Endothelial cell of umbilical vein (primary cell): ENCODE data around the gene SYNJ1. TPM values are rescaled to one million over a fixed set of nuclear protein-coding genes. Genes with fewer than 3 reads are reported as not detected.

ENCODE experiments used
- BruUV-seq: library from RNA; stranded (reverse); fragments of 400-500 nt; replicated peaks from 2 replicates; lab custom pipeline; 2021; lab: Mats Ljungman, UMichigan
- CTCF ChIA-PET: fragments of 300-600, 350-600 bp; sonication (Branson Sonifier 250); formaldehyde crosslinking; loops from one replicate; lab custom pipeline; 2021; ENCODE audit warnings: antibody characterized with exemption, inconsistent platforms; lab: Charles Lee
- POLR2A ChIA-PET: fragments of 300-600, 350-600 bp; sonication (Branson Sonifier 250); formaldehyde crosslinking; loops from one replicate; lab custom pipeline; 2021; ENCODE audit warnings: antibody characterized with exemption, inconsistent platforms; lab: Charles Lee
- DNase-seq: peaks from one replicate; pipeline ENCODE4 v3.0.0-alpha.2; 2011; ENCODE audit warnings: low read depth, low spot score
- FAIRE-seq: peaks from 2 replicates; lab custom pipeline; 2011; peaks lifted over from hg19 to GRCh38; lab: Jason Lieb, UNC
- H2AFZ ChIP-seq: 2 replicates; pipeline ENCODE4 v1.6.0; 2012; ENCODE audit warnings: low read depth, low read length, control low read depth, inconsistent platforms
- H3K27ac ChIP-seq: 2 replicates; pipeline ENCODE4 v1.5.1; 2011; ENCODE audit warnings: low read depth, mild to moderate bottlenecking, control low read depth, low read length, moderate library complexity; ENCODE audit not compliant: insufficient read depth
- H3K27me3 ChIP-seq, 2 experiments: 2 replicates each; pipeline versions ENCODE4 v1.6.0 to v1.6.1; 2011; ENCODE audit warnings: low read length in 2 of 2, mixed read lengths in 1 of 2; ENCODE audit not compliant: control insufficient read depth in 2 of 2, insufficient read depth in 2 of 2
- H3K36me3 ChIP-seq, 2 experiments: 2 replicates in 1 of 2; 3 replicates in 1 of 2; pipeline ENCODE4 v1.5.1; 2011; ENCODE audit warnings: low read length in 2 of 2, mild to moderate bottlenecking in 1 of 2, moderate library complexity in 1 of 2; ENCODE audit not compliant: control insufficient read depth in 2 of 2, insufficient read depth in 2 of 2; ENCODE audit errors: extremely low read depth in 1 of 2
- H3K4me1 ChIP-seq: 3 replicates; pipeline ENCODE4 v1.5.1; 2011; ENCODE audit warnings: mild to moderate bottlenecking, low read length; ENCODE audit not compliant: control insufficient read depth, insufficient read depth; ENCODE audit errors: extremely low read depth
- H3K4me2 ChIP-seq: 2 replicates; pipeline ENCODE4 v1.6.1; 2011; ENCODE audit warnings: low read length, control low read depth, mixed read lengths; ENCODE audit not compliant: insufficient read depth
- H3K4me3 ChIP-seq, 3 experiments: fragments of 200-600 bp in 1 of 3; sonication (generic), shearing (Covaris generic) in 1 of 3; replicated peaks in 1 of 3; 2 replicates each; pipeline ENCODE4 v1.5.1; 2011 to 2016; ENCODE audit warnings: control low read depth in 3 of 3, low read length in 3 of 3, mild to moderate bottlenecking in 2 of 3, inconsistent platforms in 1 of 3, low read depth in 1 of 3, moderate library complexity in 1 of 3; ENCODE audit not compliant: insufficient read depth in 1 of 3
- H3K79me2 ChIP-seq: 2 replicates; pipeline ENCODE4 v1.6.0; 2012; ENCODE audit warnings: low read length, inconsistent platforms; ENCODE audit not compliant: control insufficient read depth, insufficient read depth
- H3K9ac ChIP-seq: replicated peaks from 2 replicates; pipeline ENCODE3; 2011; ENCODE audit warnings: low read length, control low read depth; ENCODE audit not compliant: insufficient read depth; ENCODE audit errors: extremely low read depth
- H3K9me1 ChIP-seq: replicated peaks from 3 replicates; pipeline ENCODE4 v1.6.0; 2011; ENCODE audit warnings: mild to moderate bottlenecking, low read length; ENCODE audit not compliant: control insufficient read depth, insufficient read depth; ENCODE audit errors: extremely low read depth
- H3K9me3 ChIP-seq: replicated peaks from 2 replicates; pipeline ENCODE4 v1.5.1; 2012; ENCODE audit warnings: low read length, inconsistent platforms; ENCODE audit not compliant: control insufficient read depth, insufficient read depth
- H4K20me1 ChIP-seq: replicated peaks from 2 replicates; pipeline ENCODE3; 2011; ENCODE audit warnings: mild to moderate bottlenecking, low read length; ENCODE audit not compliant: control insufficient read depth, insufficient read depth; ENCODE audit errors: extremely low read depth
- CTCF ChIP-seq, 2 donors: IDR thresholded peaks; 1 replicate in 1 of 2; 2 replicates in 1 of 2; pipeline ENCODE4 v1.5.1; 2011; ENCODE audit warnings: low read length in 2 of 2, mild to moderate bottlenecking in 2 of 2, moderate library complexity in 2 of 2, control low read depth in 1 of 2, inconsistent platforms in 1 of 2, low read depth in 1 of 2; ENCODE audit not compliant: insufficient read depth in 1 of 2; ENCODE audit errors: extremely low read depth in 1 of 2
- EZH2 ChIP-seq: IDR thresholded peaks from 2 replicates; pipeline ENCODE4 v1.6.1; 2012; ENCODE audit warnings: borderline replicate concordance, low read depth, mild to moderate bottlenecking, moderate library complexity, low read length, inconsistent platforms; ENCODE audit not compliant: severe bottlenecking
- FOS ChIP-seq: IDR thresholded peaks from 2 replicates; pipeline ENCODE4 v1.6.1; 2011; ENCODE audit warnings: mild to moderate bottlenecking, low read length, moderate library complexity, borderline replicate concordance; ENCODE audit not compliant: insufficient read depth
- GATA2 ChIP-seq: IDR thresholded peaks from 2 replicates; pipeline ENCODE4 v1.7.0; 2011; ENCODE audit warnings: low read depth, mild to moderate bottlenecking, moderate library complexity, mixed read lengths, low read length; ENCODE audit not compliant: insufficient read length, insufficient read depth
- JUN ChIP-seq: IDR thresholded peaks from 2 replicates; pipeline ENCODE4 v1.6.1; 2011; ENCODE audit warnings: borderline replicate concordance, low read depth; ENCODE audit not compliant: insufficient read length, insufficient read depth
- MAX ChIP-seq: IDR thresholded peaks from 2 replicates; pipeline ENCODE4 v1.6.1; 2011; ENCODE audit not compliant: insufficient read depth, insufficient read length
- MYC ChIP-seq: IDR thresholded peaks from one replicate; pipeline ENCODE4 v1.6.1; 2011; ENCODE audit warnings: mild to moderate bottlenecking, low read depth, low read length
- POLR2A ChIP-seq: IDR thresholded peaks from 2 replicates; pipeline ENCODE4 v1.6.1; 2012; ENCODE audit warnings: low read depth, mild to moderate bottlenecking, control low read depth, low read length
- POLR2AphosphoS5 ChIP-seq: IDR thresholded peaks from 2 replicates; pipeline ENCODE4 v1.6.1; 2012; ENCODE audit warnings: low read depth, mild to moderate bottlenecking, control low read depth, low read length, moderate library complexity; ENCODE audit not compliant: insufficient read depth
- dilution Hi-C: fragments of 300-500 bp; cut with MboI; formaldehyde crosslinking; loops from one replicate; pipeline ENCODE4 v1.15.0; 2019; ENCODE audit warnings: low sequenced_read_pairs; ENCODE audit not compliant: extremely low pct_ligation_motif_present
- intact Hi-C: fragments of 100-400 bp; cut with micrococcal nuclease; formaldehyde crosslinking; loops from one replicate; pipeline ENCODE4 v1.10.0; 2022
- polyA plus RNA-seq, 4 experiments: library from polyadenylated mRNA; depleted of rRNA in 3 of 4; stranded (reverse) in 3 of 4; unstranded in 1 of 4; fragments of >200 nt; gene quantifications; 2 replicates each; pipeline versions ENCODE4 v1.2.1 to v1.2.3, GENCODE V29; 2011 to 2012; ENCODE audit warnings: missing spikeins in 1 of 4
- total RNA-seq: library from RNA; stranded (reverse); gene quantifications from 2 replicates; pipeline ENCODE4 v1.2.3, GENCODE V29; 2021

Gene SYNJ1
- total and polyA plus RNA-seq, 2 donors (not counting 3 experiments of a cell fraction or from before 2014, with no cell fraction given), result 5.9 to 17.0 TPM

DNA sequence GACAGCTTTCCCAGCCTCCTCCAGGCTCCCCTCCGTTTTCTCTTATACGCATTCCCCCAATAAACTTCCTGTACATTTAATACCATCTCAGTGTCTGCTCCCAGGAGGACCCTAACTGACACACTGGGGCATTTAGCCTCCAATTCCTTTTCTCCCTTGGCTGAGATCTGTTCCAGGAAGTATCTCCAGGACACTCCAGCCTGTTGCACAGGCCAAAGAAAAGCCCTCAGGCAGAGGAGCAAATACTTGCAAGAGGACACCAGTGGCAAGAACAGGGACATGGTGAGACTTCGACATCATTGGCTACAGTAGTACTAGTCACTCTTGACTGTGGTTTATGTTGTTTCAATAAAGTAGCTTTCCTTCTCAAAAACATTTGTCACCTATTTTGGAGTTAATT, 4.7 kb upstream of the SYNJ1 start:
- DNase-seq, result no peak
- ChIA-PET CTCF (interaction anchor here (0.7 to 1.1 kb wide), 4 partner anchors 28 to 80 kb away, joined by 3 read pairs; partner anchors contain the start of gene PAXBP1), POLR2A (no interaction called here)
- BruUV-seq, result no TSS peak
- no peaks in the 10 kb centered on the region for H3K9me1 ChIP-seq
- no peak overlapping the region for H3K4me2 ChIP-seq
- TF ChIP-seq EZH2, result no peak
- no peak for TF ChIP-seq POLR2AphosphoS5
- TF ChIP-seq MYC, result no peak
- TF ChIP-seq JUN, result no peak
- TF ChIP-seq MAX, result no peak
- no peak for TF ChIP-seq CTCF (IDR thresholded peaks at IDR 0.05; ENCODE audit: extremely low read depth in 1 of 2, insufficient read depth in 1 of 2, low read depth in 1 of 2, low read length in 2 of 2)
- TF ChIP-seq FOS, result no peak
- no peak for TF ChIP-seq POLR2A
- no peak for TF ChIP-seq GATA2
- no peak overlapping the region for H3K27ac ChIP-seq
- no peaks in the 10 kb centered on the region for H3K79me2 ChIP-seq
- no peaks in the 10 kb centered on the region for H4K20me1 ChIP-seq
- no peak overlapping the region for H2AFZ ChIP-seq
- dilution Hi-C loops, result no loop called here
- no peak overlapping the region for H3K4me3 ChIP-seq
- no peaks in the 10 kb centered on the region for H3K9me3 ChIP-seq
- H3K4me1 ChIP-seq, result peaks cover 4% of the 10 kb centered on the region
- no peak for FAIRE-seq
- H3K9ac ChIP-seq, result no peak overlapping the region
- peaks cover 2 to 3% of the 10 kb centered on the region in 2 experiments for H3K36me3 ChIP-seq
- H3K27me3 ChIP-seq, result no peaks in the 10 kb centered on the region
- intact Hi-C loops, result no loop called here
